Endothelial cell of umbilical vein (primary cell): ENCODE data around the gene POLR2C. TPM values are rescaled to one million over a fixed set of nuclear protein-coding genes. Genes with fewer than 3 reads are reported as not detected.

Experiments used
- Bru-seq: library from RNA; stranded (reverse); fragments of 400-500 nt; gene quantifications from one replicate; lab custom pipeline; 2021; lab: Mats Ljungman, UMichigan
- BruChase-seq, 2 experiments: library from RNA; stranded (reverse); fragments of 400-500 nt; gene quantifications; one replicate each; lab custom pipeline; 2021; lab: Mats Ljungman, UMichigan
- BruUV-seq: library from RNA; stranded (reverse); fragments of 400-500 nt; replicated peaks from 2 replicates; lab custom pipeline; 2021; lab: Mats Ljungman, UMichigan
- CTCF ChIA-PET: fragments of 300-600, 350-600 bp; sonication (Branson Sonifier 250); formaldehyde crosslinking; loops from one replicate; lab custom pipeline; 2021; ENCODE audit warnings: antibody characterized with exemption, inconsistent platforms; lab: Charles Lee
- POLR2A ChIA-PET: fragments of 300-600, 350-600 bp; sonication (Branson Sonifier 250); formaldehyde crosslinking; loops from one replicate; lab custom pipeline; 2021; ENCODE audit warnings: antibody characterized with exemption, inconsistent platforms; lab: Charles Lee
- DNase-seq: peaks from one replicate; pipeline ENCODE4 v3.0.0-alpha.2; 2011; ENCODE audit warnings: low read depth, low spot score
- FAIRE-seq: peaks from 2 replicates; lab custom pipeline; 2011; peaks lifted over from hg19 to GRCh38; lab: Jason Lieb, UNC
- H2AFZ ChIP-seq: 2 replicates; pipeline ENCODE4 v1.6.0; 2012; ENCODE audit warnings: low read depth, low read length, control low read depth, inconsistent platforms
- H3K27ac ChIP-seq: 2 replicates; pipeline ENCODE4 v1.5.1; 2011; ENCODE audit warnings: low read depth, mild to moderate bottlenecking, control low read depth, low read length, moderate library complexity; ENCODE audit not compliant: insufficient read depth
- H3K27me3 ChIP-seq, 2 experiments: 2 replicates each; pipeline versions ENCODE4 v1.6.0 to v1.6.1; 2011; ENCODE audit warnings: low read length in 2 of 2, mixed read lengths in 1 of 2; ENCODE audit not compliant: control insufficient read depth in 2 of 2, insufficient read depth in 2 of 2
- H3K36me3 ChIP-seq, 2 experiments: 2 replicates in 1 of 2; 3 replicates in 1 of 2; pipeline ENCODE4 v1.5.1; 2011; ENCODE audit warnings: low read length in 2 of 2, mild to moderate bottlenecking in 1 of 2, moderate library complexity in 1 of 2; ENCODE audit not compliant: control insufficient read depth in 2 of 2, insufficient read depth in 2 of 2; ENCODE audit errors: extremely low read depth in 1 of 2
- H3K4me1 ChIP-seq: 3 replicates; pipeline ENCODE4 v1.5.1; 2011; ENCODE audit warnings: mild to moderate bottlenecking, low read length; ENCODE audit not compliant: control insufficient read depth, insufficient read depth; ENCODE audit errors: extremely low read depth
- H3K4me2 ChIP-seq: 2 replicates; pipeline ENCODE4 v1.6.1; 2011; ENCODE audit warnings: low read length, control low read depth, mixed read lengths; ENCODE audit not compliant: insufficient read depth
- H3K4me3 ChIP-seq, 3 experiments: fragments of 200-600 bp in 1 of 3; sonication (generic), shearing (Covaris generic) in 1 of 3; replicated peaks in 1 of 3; 2 replicates each; pipeline ENCODE4 v1.5.1; 2011 to 2016; ENCODE audit warnings: control low read depth in 3 of 3, low read length in 3 of 3, mild to moderate bottlenecking in 2 of 3, inconsistent platforms in 1 of 3, low read depth in 1 of 3, moderate library complexity in 1 of 3; ENCODE audit not compliant: insufficient read depth in 1 of 3
- H3K79me2 ChIP-seq: 2 replicates; pipeline ENCODE4 v1.6.0; 2012; ENCODE audit warnings: low read length, inconsistent platforms; ENCODE audit not compliant: control insufficient read depth, insufficient read depth
- H3K9ac ChIP-seq: replicated peaks from 2 replicates; pipeline ENCODE3; 2011; ENCODE audit warnings: low read length, control low read depth; ENCODE audit not compliant: insufficient read depth; ENCODE audit errors: extremely low read depth
- H3K9me1 ChIP-seq: replicated peaks from 3 replicates; pipeline ENCODE4 v1.6.0; 2011; ENCODE audit warnings: mild to moderate bottlenecking, low read length; ENCODE audit not compliant: control insufficient read depth, insufficient read depth; ENCODE audit errors: extremely low read depth
- H3K9me3 ChIP-seq: replicated peaks from 2 replicates; pipeline ENCODE4 v1.5.1; 2012; ENCODE audit warnings: low read length, inconsistent platforms; ENCODE audit not compliant: control insufficient read depth, insufficient read depth
- H4K20me1 ChIP-seq: replicated peaks from 2 replicates; pipeline ENCODE3; 2011; ENCODE audit warnings: mild to moderate bottlenecking, low read length; ENCODE audit not compliant: control insufficient read depth, insufficient read depth; ENCODE audit errors: extremely low read depth
- CTCF ChIP-seq, 2 donors: IDR thresholded peaks; 1 replicate in 1 of 2; 2 replicates in 1 of 2; pipeline ENCODE4 v1.5.1; 2011; ENCODE audit warnings: low read length in 2 of 2, mild to moderate bottlenecking in 2 of 2, moderate library complexity in 2 of 2, control low read depth in 1 of 2, inconsistent platforms in 1 of 2, low read depth in 1 of 2; ENCODE audit not compliant: insufficient read depth in 1 of 2; ENCODE audit errors: extremely low read depth in 1 of 2
- EZH2 ChIP-seq: IDR thresholded peaks from 2 replicates; pipeline ENCODE4 v1.6.1; 2012; ENCODE audit warnings: borderline replicate concordance, low read depth, mild to moderate bottlenecking, moderate library complexity, low read length, inconsistent platforms; ENCODE audit not compliant: severe bottlenecking
- FOS ChIP-seq: IDR thresholded peaks from 2 replicates; pipeline ENCODE4 v1.6.1; 2011; ENCODE audit warnings: mild to moderate bottlenecking, low read length, moderate library complexity, borderline replicate concordance; ENCODE audit not compliant: insufficient read depth
- GATA2 ChIP-seq: IDR thresholded peaks from 2 replicates; pipeline ENCODE4 v1.7.0; 2011; ENCODE audit warnings: low read depth, mild to moderate bottlenecking, moderate library complexity, mixed read lengths, low read length; ENCODE audit not compliant: insufficient read length, insufficient read depth
- JUN ChIP-seq: IDR thresholded peaks from 2 replicates; pipeline ENCODE4 v1.6.1; 2011; ENCODE audit warnings: borderline replicate concordance, low read depth; ENCODE audit not compliant: insufficient read length, insufficient read depth
- MYC ChIP-seq: IDR thresholded peaks from one replicate; pipeline ENCODE4 v1.6.1; 2011; ENCODE audit warnings: mild to moderate bottlenecking, low read depth, low read length
- POLR2A ChIP-seq: IDR thresholded peaks from 2 replicates; pipeline ENCODE4 v1.6.1; 2012; ENCODE audit warnings: low read depth, mild to moderate bottlenecking, control low read depth, low read length
- POLR2AphosphoS5 ChIP-seq: IDR thresholded peaks from 2 replicates; pipeline ENCODE4 v1.6.1; 2012; ENCODE audit warnings: low read depth, mild to moderate bottlenecking, control low read depth, low read length, moderate library complexity; ENCODE audit not compliant: insufficient read depth
- dilution Hi-C: fragments of 300-500 bp; cut with MboI; formaldehyde crosslinking; loops from one replicate; pipeline ENCODE4 v1.15.0; 2019; ENCODE audit warnings: low sequenced_read_pairs; ENCODE audit not compliant: extremely low pct_ligation_motif_present
- intact Hi-C: fragments of 100-400 bp; cut with micrococcal nuclease; formaldehyde crosslinking; loops from one replicate; pipeline ENCODE4 v1.10.0; 2022
- long read RNA-seq: library from polyadenylated mRNA; stranded (forward); transcript quantifications from one replicate; pipeline ENCODE4 v2.0.0, GENCODE V29; 2021
- polyA minus RNA-seq, 3 experiments: library from RNA; depleted of rRNA, polyadenylated mRNA; stranded (reverse); fragments of >200 nt; gene quantifications; 1 replicate in 1 of 3; 2 replicates in 2 of 3; pipeline ENCODE4 v1.2.3, GENCODE V29; 2011
- polyA plus RNA-seq, 4 experiments: library from polyadenylated mRNA; depleted of rRNA in 3 of 4; stranded (reverse) in 3 of 4; unstranded in 1 of 4; fragments of >200 nt; gene quantifications; 2 replicates each; pipeline versions ENCODE4 v1.2.1 to v1.2.3, GENCODE V29; 2011 to 2012; ENCODE audit warnings: missing spikeins in 1 of 4
- total RNA-seq: library from RNA; stranded (reverse); gene quantifications from 2 replicates; pipeline ENCODE4 v1.2.3, GENCODE V29; 2021
- TF ChIP-seq, protein P1 (sequence below): IDR thresholded peaks from 2 replicates; pipeline ENCODE4 v1.6.1; 2011; ENCODE audit not compliant: insufficient read depth, insufficient read length

The POLR2C gene
- 60.2 and 65.2 TPM in 2 replicates for total RNA-seq
- 115 and 129 TPM in 2 replicates for polyA plus RNA-seq
- 118 and 127 TPM in 2 replicates for polyA plus RNA-seq (2011; cell fraction: cytosol; rRNA removed)
- polyA plus RNA-seq (2011; cell fraction: nucleus; rRNA removed), result 92.4 and 111 TPM in 2 replicates
- 61.1 and 68.3 TPM in 2 replicates for polyA plus RNA-seq (2012)
- 224 and 248 TPM in 2 replicates for polyA minus RNA-seq
- polyA minus RNA-seq (2011; cell fraction: cytosol; rRNA and poly(A)+ RNA removed), result 122 TPM
- 58.3 and 59.0 TPM in 2 replicates for polyA minus RNA-seq (2011; cell fraction: nucleus; rRNA and poly(A)+ RNA removed)
- Bru-seq, nascent RNA, result percentile 77 among the genes with signal in this experiment
- BruChase-seq, experiment 1, labeled RNA remaining after a 6-hour chase, result percentile 87 among the genes with signal in this experiment
- percentile 76 among the genes with signal in this experiment for BruChase-seq, experiment 2, labeled RNA remaining after a 2-hour chase
- long read RNA-seq, transcript POLR2C-201 (9 exons, 2,057 nt), result major isoform, 93 of 110 reads
- long read RNA-seq, partial matches to known transcripts, result 7 of 110 reads
- long read RNA-seq, other reads (novel, unspliced or antisense), result 10 of 110 reads

DNA sequence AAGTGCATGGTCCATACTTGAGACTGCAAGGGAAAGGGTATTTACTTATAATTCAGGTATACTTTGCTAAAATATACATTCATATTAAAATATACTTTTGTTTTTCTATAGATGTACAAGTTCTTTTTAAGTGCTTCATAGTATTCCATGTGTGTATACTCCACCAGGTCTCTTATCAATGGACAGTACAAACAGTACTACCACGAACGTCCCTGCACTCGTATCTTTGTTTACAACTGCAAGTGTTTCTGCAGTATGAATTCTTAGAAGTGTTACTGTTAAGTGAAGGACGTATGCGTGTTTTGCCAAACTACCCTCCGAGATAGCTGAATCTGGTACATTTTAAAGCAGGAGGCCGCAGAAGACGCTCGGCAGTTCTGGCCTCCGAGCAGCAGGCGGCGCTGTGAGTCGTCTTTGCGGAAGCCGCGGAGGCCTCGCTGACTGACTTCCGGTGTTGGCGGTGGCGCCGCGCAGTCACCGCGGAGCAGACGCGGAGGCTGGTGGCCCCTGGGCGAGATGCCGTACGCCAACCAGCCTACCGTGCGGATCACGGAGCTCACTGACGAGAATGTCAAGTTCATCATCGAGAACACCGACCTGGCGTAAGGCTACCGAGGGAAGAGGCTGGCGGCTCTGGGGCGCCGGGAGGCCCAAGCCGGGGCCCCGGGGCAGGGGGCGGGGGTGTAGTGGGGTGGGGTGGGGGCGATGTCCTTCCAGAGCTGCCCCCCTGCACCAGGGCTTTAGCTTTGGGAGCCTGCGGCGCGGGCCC lies at the start of gene POLR2C:
POLR2C (plus strand) TSS at position 471 of the 769 bp plus-strand sequence; CDS start at position 517, 46 bp downstream.
- ChIA-PET POLR2A (interaction anchor here (0.7 kb wide), 1 partner anchor 15 kb away, joined by 4 read pairs; the partner anchor contains the start of genes CIAPIN1 and COQ9), CTCF (interaction anchor here (0.6 to 4.1 kb wide), 21 partner anchors 9 to 75 kb away, joined by 3 to 40 read pairs (median 4); partner anchors contain the start of genes CCDC102A, CIAPIN1 and COQ9)
- Histone ChIP-seq H3K4me1 (peaks cover 6% of the 10 kb centered on the region), H3K79me2 (peaks cover 18% of the 10 kb centered on the region), H3K4me3 (peak within 1 kb of the TSS; percentile 59 to 85 (median 79)), H3K27ac (peak within 1 kb of the TSS; percentile 38), H3K9me1 (no peaks in the 10 kb centered on the region), H3K27me3 (no peaks in the 10 kb centered on the region), H3K9me3 (no peaks in the 10 kb centered on the region), H3K4me2 (peak within 1 kb of the TSS; percentile 87), H4K20me1 (no peaks in the 10 kb centered on the region), H3K36me3 (peaks cover 3 to 45% of the 10 kb centered on the region in 2 experiments), H2AFZ (peak within 1 kb of the TSS; percentile 67), H3K9ac (peak within 1 kb of the TSS; percentile 72)
- peak; percentile 99 for TF ChIP-seq POLR2A
- no peak for TF ChIP-seq MYC
- TF ChIP-seq FOS, result no peak
- TF ChIP-seq POLR2AphosphoS5, result peak; percentile 98
- TF ChIP-seq EZH2, result no peak
- no peak for TF ChIP-seq JUN
- TF ChIP-seq GATA2, result no peak
- TF ChIP-seq, protein P1, sequence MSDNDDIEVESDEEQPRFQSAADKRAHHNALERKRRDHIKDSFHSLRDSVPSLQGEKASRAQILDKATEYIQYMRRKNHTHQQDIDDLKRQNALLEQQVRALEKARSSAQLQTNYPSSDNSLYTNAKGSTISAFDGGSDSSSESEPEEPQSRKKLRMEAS, result peak; percentile 14
- TF ChIP-seq CTCF (IDR thresholded peaks at IDR 0.05; ENCODE audit: extremely low read depth in 1 of 2, insufficient read depth in 1 of 2, low read depth in 1 of 2, low read length in 2 of 2), result peak; percentile 95 to 96
- intact Hi-C loops (loop anchor here (1.0 kb wide), 2 partner anchors 15 to 57 kb away; partner anchors contain the start of genes CIAPIN1 and COQ9), dilution Hi-C loops (no loop called here)
- BruUV-seq, result no TSS peak
- FAIRE-seq (peak; percentile 87), DNase-seq (peak; percentile 87)
